Head of caudate nucleus (tissue), 42 donors: ENCODE results near the gene SESTD1.
A peak's percentile ranks its signal among the peaks of the same experiment; 100 is the strongest.
"Not testable (repeated sequence)": the region's sequence is repeated elsewhere in the genome, so short reads cannot be mapped to it uniquely, and the experiment has no call there.

Experiments
- DNase-seq, 42 donors: peaks; one replicate each; pipeline versions ENCODE4 v3.0.0 to v3.0.0-alpha.2; 2020 to 2021; ENCODE audit warnings: mixed read lengths in 7 of 42
- intact Hi-C: fragments of 100-400 bp; cut with DNase I; formaldehyde crosslinking; loops from one replicate; pipeline ENCODE4 v1.15.0; 2022

Gene SESTD1

GRCh38 chr2:179270689-179271088, 6.1 kb upstream of the SESTD1 start:
- no peak for DNase-seq
- intact Hi-C loops: no loop called here

DNA sequence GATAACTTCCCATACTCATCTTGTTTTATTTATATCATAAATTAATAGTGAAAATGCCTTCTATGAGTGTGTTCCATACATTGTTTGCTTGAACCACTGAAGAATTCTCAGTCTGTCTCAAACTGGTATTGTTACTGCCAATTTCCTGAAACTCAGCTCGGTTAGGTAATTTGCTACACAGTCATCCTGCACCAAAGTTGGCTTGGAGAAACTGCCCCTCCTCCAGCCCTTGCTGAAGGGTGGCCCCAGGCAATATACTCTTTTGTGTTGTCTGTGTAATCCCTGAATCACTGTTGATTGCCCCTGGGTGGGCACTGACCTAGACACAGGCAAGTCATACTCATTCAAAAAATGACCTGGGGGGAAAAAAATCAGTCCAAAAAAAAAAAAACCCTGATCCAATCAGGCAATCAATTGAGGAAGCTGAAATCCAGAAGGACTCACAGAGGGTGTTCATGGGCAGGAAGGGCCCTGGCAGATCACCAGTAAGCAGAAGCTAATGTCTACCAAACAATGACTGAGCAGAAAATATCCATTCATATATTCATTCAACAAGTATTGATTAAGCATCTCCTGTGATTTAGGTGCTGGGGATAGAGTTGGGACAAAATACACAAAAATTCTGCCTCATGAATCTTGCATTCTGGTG, 3.8 kb upstream of the SESTD1 start:
- peak in 1 of 42 donors; percentile 12 for DNase-seq
- intact Hi-C loops: loop anchor here (10.0 kb wide), 1 partner anchor 66 kb away; no protein-coding TSS in a partner anchor

DNA sequence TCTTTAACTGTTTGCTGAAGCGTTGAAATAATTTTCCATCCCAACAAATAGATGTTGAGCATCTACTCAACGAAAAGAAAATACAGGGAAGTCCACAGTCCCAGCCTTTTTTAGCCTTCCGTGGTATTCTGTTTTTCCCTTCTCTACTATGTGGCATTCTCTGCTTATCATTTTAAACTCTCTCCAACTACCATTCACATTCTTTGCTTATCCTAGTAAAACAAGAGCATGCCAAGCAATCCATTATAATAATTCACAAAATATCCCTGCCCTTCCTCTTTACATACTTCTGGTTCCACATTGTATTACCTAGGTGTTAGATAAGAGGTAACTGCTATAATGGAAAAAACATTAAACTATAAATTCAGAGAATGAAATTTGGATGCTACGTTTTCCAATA, 1.6 kb upstream of the SESTD1 start:
- DNase-seq: no peak
- intact Hi-C loops: loop anchor here (10.0 kb wide), 1 partner anchor 69 kb away; no protein-coding TSS in a partner anchor

DNA sequence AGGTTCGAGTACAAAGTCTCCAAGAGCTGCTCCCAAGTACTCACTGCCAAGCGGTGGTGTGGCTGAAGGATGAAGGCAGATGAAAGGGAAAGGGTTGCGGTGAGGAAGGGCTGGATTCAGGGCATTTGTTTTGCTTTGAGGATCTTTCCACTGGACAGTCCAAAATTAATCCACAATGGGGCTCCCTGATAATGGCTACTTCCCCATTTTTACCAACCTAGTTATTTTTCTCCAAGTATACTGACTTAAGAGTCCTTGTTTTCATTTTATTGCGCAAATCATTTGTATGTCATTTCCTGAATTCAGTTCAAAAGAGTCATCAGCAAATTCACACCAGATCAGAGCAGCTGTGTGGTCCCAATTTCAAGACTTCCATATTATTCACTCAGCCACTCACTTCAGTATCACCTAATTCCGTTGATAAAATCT, 464 bp upstream of the SESTD1 start:
- intact Hi-C loops: loop anchor here (10.0 kb wide), 1 partner anchor 70 kb away; no protein-coding TSS in a partner anchor
- peak in 1 of 42 donors; percentile 50 for DNase-seq

DNA sequence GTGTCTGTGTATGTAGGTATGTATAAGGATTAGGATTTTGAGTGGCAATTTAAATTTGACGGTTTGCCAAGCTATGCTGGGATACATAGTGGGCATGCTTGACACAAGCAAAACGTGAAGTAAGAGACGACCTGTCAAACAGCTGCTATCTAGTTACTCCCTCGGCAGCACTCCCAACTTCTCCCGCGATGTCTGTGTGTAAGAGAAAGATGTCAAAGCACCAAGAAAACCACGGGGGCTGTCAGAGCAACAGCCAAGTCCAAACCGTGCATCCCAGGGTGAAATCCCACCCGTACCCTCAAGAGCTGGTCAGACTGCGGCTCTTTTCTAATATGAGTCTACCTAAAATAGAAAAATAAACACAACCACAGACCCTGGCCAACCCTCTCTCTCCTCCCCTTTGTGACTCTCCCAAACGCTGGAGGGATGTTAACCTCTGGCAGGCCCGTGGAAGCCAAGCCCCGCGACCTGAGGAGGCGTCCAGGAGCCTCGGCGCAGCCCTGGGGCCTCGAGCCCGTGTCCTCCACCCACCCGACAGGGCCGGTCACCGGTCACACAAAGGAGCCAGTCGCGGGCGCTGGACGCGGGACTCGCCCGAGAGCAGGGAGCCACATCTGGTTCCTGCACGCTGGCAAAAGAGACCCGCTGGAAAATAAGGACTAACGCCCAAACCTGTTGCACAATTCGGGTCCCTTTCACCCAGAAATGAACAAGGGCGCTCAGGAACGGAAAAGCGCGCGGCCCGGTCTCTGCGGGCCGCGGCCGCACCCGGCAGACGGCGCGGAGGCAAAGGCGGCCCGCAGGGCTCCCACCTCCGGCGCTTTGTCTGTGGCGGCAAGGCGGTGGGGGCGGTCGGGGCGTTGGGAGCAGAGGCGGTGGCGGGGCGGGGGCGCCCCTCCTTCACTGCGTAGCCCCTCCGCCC, 925 bp downstream of the SESTD1 start:
- DNase-seq: peak in 41 of 42 donors; percentile 34 to 79 (median 55)
- intact Hi-C loops: loop anchor here (10.0 kb wide), 1 partner anchor 71 kb away; no protein-coding TSS in a partner anchor

- intact Hi-C loops: loop anchor here (10.0 kb wide), 1 partner anchor 72 kb away; no protein-coding TSS in a partner anchor
- no peak for DNase-seq
Observed at GRCh38 chr2:179263015-179263414, 1.6 kb downstream of the SESTD1 start.

DNA sequence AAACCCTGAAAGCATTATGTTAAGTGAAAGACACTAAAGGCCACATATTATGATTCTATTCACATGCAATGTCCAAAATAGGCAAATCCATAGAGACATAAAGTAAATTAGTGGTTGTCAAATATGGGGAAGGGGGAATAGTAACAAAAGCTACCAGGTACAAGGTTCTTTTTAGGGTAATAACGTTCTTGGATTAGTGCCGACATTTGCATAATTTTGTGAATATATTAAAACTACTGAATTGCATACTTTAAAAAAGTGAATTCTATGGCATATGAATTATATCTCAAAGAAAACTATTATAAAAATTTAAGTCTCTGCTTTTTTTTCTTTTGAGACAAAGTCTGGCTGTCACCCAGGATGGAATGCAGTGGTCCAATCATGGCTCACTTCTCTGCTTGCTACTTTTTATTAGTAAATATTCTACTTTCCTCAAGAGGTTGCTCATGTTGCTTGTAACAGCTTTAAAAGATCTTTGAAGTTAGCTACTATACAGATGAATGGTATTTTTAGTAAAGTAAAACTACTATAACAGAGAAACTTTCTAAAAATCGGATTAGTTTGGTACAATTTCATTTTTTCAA, 2.5 kb downstream of the SESTD1 start:
- intact Hi-C loops: loop anchor here (10.0 kb wide), 1 partner anchor 73 kb away; no protein-coding TSS in a partner anchor
- DNase-seq: no peak

- no peak for DNase-seq
- intact Hi-C loops: loop anchor here (10.0 kb wide), 1 partner anchor 74 kb away; no protein-coding TSS in a partner anchor
Observed at GRCh38 chr2:179261151-179261825, 3.3 kb downstream of the SESTD1 start.

- intact Hi-C loops: loop anchor here (10.0 kb wide), 1 partner anchor 75 kb away; no protein-coding TSS in a partner anchor
- no peak for DNase-seq
Observed at GRCh38 chr2:179260224-179260623, 4.4 kb downstream of the SESTD1 start.

GRCh38 chr2:179255129-179255528, 9.5 kb downstream of the SESTD1 start:
- DNase-seq: no peak
- intact Hi-C loops: no loop called here

DNA sequence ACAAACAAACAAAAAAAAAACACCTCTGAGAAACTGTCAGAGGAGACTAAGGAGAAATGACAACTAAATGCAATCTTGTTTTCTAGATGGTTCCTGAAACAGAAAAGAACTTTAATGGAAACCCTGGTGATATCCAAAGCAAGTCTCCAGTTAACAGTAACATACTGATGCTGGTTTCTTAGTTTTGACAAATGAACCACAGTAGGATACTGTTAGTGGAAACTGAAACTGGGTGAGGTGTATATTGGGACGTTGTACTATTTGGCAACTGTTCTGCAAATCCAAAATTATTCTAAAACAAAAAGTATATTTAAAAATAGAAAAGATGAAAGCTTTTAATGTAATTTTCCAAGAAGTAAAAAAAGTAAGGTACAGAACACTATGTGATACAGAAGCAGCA, 11.4 kb downstream of the SESTD1 start:
- intact Hi-C loops: no loop called here
- DNase-seq: no peak

DNA sequence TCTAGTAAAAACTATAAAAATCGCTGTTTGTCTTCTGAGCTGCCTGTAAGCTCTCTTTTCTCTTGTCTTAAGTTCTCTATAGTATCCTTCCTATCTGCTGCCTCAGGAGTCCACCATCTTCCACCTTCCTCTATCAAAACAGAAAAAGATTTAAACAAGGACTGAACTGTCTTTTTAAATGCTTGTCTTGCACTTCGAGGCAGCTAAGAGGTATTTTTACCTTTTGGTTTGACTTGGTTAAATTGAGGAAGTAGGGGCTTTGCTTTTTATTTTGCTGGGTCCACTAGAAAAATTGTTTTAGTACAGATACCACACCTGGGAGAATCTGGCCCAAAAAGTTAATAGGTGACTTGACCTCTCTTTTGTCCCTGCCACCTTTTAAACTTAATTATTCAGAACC, 12.2 kb downstream of the SESTD1 start:
- intact Hi-C loops: no loop called here
- DNase-seq: no peak

DNA sequence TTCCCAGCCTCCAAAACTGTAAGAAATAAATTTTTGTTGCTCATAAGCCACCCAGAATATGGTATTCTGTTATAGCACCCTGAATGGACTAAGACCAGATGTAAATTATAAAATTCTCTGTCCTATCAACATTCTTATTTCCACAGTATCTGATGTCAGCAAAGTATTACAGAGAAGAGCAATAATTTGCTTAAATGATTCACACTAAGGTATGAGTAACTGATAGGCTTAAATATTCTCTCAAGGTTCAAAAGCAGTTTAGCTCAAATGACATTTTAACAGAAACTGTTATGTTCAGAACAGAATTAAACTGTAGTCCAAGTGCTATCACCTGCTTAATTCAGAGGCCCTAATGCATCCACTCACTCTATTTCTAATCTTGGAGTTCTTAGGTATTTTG, 12.8 kb downstream of the SESTD1 start:
- DNase-seq: no peak
- intact Hi-C loops: no loop called here

DNA sequence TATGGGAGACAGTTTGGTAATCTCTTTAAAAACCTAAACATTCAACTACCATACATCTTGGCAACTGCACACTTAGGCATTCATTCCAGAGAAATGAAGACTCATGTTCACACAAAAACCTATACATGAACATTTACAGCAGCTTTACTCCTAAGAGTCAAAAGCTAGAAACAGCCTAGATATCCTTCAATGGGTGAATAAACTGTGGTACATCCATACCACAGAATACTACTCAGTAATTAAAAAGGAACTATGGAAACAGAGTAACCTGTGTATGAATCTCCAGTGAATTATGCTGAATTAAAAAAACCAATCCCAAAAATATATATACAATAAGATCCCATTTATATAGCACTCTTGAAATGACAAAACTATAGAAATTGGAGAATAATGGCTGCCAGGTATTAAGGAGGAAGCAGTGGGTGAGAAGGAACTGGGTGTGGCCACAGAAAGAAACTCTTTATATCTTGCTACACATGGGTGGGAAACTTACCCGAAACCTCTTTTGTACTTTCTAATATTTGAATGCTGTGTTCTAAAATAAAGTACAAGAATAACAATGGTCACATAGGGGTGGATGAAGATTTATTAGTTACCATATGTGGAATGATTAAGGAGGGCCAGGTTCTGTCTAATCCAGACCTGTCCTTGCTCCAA, 13.7 kb downstream of the SESTD1 start:
- DNase-seq: no peak
- intact Hi-C loops: no loop called here

DNA sequence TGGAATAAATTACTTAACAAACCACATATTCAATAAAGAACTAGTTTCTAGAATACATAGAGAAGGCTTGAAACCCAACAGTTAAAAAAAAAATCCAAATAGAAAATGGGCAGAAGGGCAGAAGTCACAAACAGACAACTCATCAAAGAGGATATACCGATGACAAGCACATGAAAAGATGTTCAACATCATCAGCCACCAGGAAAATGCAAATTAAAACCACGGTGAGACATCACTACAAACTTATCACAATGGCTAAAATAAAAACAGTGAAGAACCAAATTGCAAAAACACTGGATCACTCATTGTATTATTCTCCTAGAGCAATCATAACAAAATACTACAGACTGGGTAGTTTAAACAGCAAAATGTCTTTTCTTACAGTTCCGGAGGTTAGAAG, 14.5 kb downstream of the SESTD1 start:
- intact Hi-C loops: no loop called here
- no peak for DNase-seq

GRCh38 chr2:179248024-179248348, 16.6 kb downstream of the SESTD1 start:
- DNase-seq: no peak
- intact Hi-C loops: no loop called here

- DNase-seq: no peak
- intact Hi-C loops: no loop called here
Observed at GRCh38 chr2:179247318-179248023, 17.2 kb downstream of the SESTD1 start.

DNA sequence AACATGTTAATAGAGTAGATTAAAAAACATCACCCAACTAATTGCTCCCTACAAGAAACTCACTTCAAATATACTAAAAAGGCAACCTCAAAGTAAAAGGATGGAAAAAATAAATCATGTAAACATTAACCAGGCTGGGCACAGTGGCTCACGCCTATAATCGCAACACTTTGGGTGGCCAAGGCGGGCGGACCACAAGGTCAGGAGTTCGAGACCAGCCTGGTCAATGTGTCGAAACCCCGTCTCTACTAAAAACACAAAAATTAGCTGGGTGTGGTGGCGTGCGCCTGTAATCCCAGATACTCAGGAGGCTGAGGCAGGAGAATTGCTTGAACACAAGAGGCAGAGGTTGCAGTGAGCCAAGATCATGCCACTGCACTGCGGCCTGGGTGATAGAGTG, 18.8 kb downstream of the SESTD1 start:
- intact Hi-C loops, DNase-seq: not testable (repeated sequence)
